IMR-90 (cell line): ENCODE data around the gene LY9. TPM values are rescaled to one million over a fixed set of nuclear protein-coding genes. Genes with fewer than 3 reads are reported as not detected.

ENCODE experiments used
- ATAC-seq: fragments of 200-7000 bp; cut with Tn5 transposase; 2 replicates; pipeline ENCODE4 v1.9.1; 2020; ENCODE audit warnings: low read depth, mild to moderate bottlenecking, moderate library complexity
- BruUV-seq: library from RNA; stranded (reverse); fragments of 400-500 nt; replicated peaks from 2 replicates; lab custom pipeline; 2021; lab: Mats Ljungman, UMichigan
- CTCF ChIA-PET: fragments of 300-600 bp; formaldehyde crosslinking; extraction: SDS; loops from one replicate; lab custom pipeline; 2021; ENCODE audit warnings: antibody characterized with exemption; lab: Yijun Ruan, JAX
- POLR2A ChIA-PET: fragments of 300-600 bp; sonication (Branson Sonifier 250); formaldehyde crosslinking; loops from one replicate; lab custom pipeline; 2022; ENCODE audit warnings: antibody characterized with exemption; ENCODE audit not compliant: unreplicated experiment; lab: Charles Lee
- DNase-seq: peaks from one replicate; pipeline ENCODE4 v3.0.0; 2013
- H2AFZ ChIP-seq: replicated peaks from 2 replicates; pipeline ENCODE3; 2013; ENCODE audit warnings: low read length, mild to moderate bottlenecking; ENCODE audit not compliant: poor library complexity
- H2AK5ac ChIP-seq: 2 replicates; pipeline ENCODE4 v1.6.1; 2013; ENCODE audit warnings: low read depth, low read length, inconsistent platforms
- H2AK9ac ChIP-seq: replicated peaks from 2 replicates; pipeline ENCODE3; 2013; ENCODE audit warnings: mild to moderate bottlenecking, low read depth, low read length, moderate library complexity; ENCODE audit not compliant: poor library complexity
- H2BK120ac ChIP-seq: 2 replicates; pipeline ENCODE4 v1.6.1; 2013; ENCODE audit warnings: low read depth, low read length, inconsistent platforms
- H2BK15ac ChIP-seq: 3 replicates; pipeline ENCODE4 v1.6.1; 2013; ENCODE audit warnings: low read depth, low read length, inconsistent platforms
- H2BK20ac ChIP-seq: 2 replicates; pipeline ENCODE4 v1.6.1; 2013; ENCODE audit warnings: low read depth, mild to moderate bottlenecking, inconsistent platforms, low read length, moderate library complexity
- H2BK5ac ChIP-seq: 2 replicates; pipeline ENCODE4 v1.6.1; 2013; ENCODE audit warnings: mild to moderate bottlenecking, low read depth, low read length, inconsistent platforms; ENCODE audit not compliant: poor library complexity, severe bottlenecking
- H3K14ac ChIP-seq: replicated peaks from 2 replicates; pipeline ENCODE4 v1.6.1; 2013; ENCODE audit warnings: low read depth, low read length, inconsistent platforms
- H3K18ac ChIP-seq: 2 replicates; pipeline ENCODE4 v1.6.1; 2013; ENCODE audit warnings: low read depth, low read length, control low read depth
- H3K23ac ChIP-seq: 2 replicates; pipeline ENCODE4 v1.6.1; 2013; ENCODE audit warnings: low read depth, low read length, inconsistent platforms
- H3K27ac ChIP-seq: 2 replicates; pipeline ENCODE4 v1.5.1; 2013; ENCODE audit warnings: mild to moderate bottlenecking, control low read depth, low read length; ENCODE audit not compliant: insufficient read depth
- H3K27me3 ChIP-seq: 2 replicates; pipeline ENCODE4 v1.6.1; 2013; ENCODE audit warnings: low read length; ENCODE audit not compliant: control insufficient read depth, insufficient read depth
- H3K36me3 ChIP-seq: 2 replicates; pipeline ENCODE4 v1.6.1; 2013; ENCODE audit warnings: low read length, mixed read lengths; ENCODE audit not compliant: control insufficient read depth, insufficient read depth
- H3K4ac ChIP-seq: 2 replicates; pipeline ENCODE4 v1.6.1; 2013; ENCODE audit warnings: low read depth, low read length, inconsistent platforms
- H3K4me1 ChIP-seq: 2 replicates; pipeline ENCODE4 v1.6.1; 2013; ENCODE audit warnings: low read length, mixed read lengths; ENCODE audit not compliant: control insufficient read depth, insufficient read depth
- H3K4me2 ChIP-seq: 2 replicates; pipeline ENCODE4 v1.6.1; 2013; ENCODE audit warnings: low read depth, mild to moderate bottlenecking, control low read depth, low read length, moderate library complexity
- H3K4me3 ChIP-seq: 2 replicates; pipeline ENCODE4 v1.5.1; 2013; ENCODE audit warnings: low read depth, mild to moderate bottlenecking, control low read depth, low read length, moderate library complexity; ENCODE audit not compliant: insufficient read depth
- H3K56ac ChIP-seq: 2 replicates; pipeline ENCODE4 v1.6.1; 2013; ENCODE audit warnings: low read length, inconsistent platforms; ENCODE audit not compliant: insufficient read depth; ENCODE audit errors: extremely low read depth
- H3K79me1 ChIP-seq, 2 experiments: 2 replicates each; pipeline ENCODE4 v1.6.1; 2013; ENCODE audit warnings: low read length in 2 of 2, inconsistent platforms in 1 of 2, low read depth in 1 of 2
- H3K9ac ChIP-seq: 2 replicates; pipeline ENCODE4 v1.6.1; 2013; ENCODE audit warnings: low read depth, low read length, control low read depth
- H3K9me1 ChIP-seq: 2 replicates; pipeline ENCODE4 v1.6.1; 2013; ENCODE audit warnings: low read length, inconsistent platforms; ENCODE audit not compliant: insufficient read depth
- H3K9me3 ChIP-seq: 2 replicates; pipeline ENCODE4 v1.6.1; 2013; ENCODE audit warnings: low read length; ENCODE audit not compliant: control insufficient read depth, insufficient read depth
- H4K20me1 ChIP-seq: 2 replicates; pipeline ENCODE4 v1.6.1; 2013; ENCODE audit warnings: low read length, inconsistent platforms; ENCODE audit not compliant: insufficient read depth
- H4K5ac ChIP-seq: 2 replicates; pipeline ENCODE4 v1.6.1; 2013; ENCODE audit warnings: mild to moderate bottlenecking, low read depth, low read length, control low read depth
- H4K8ac ChIP-seq, 2 experiments: 2 replicates each; pipeline ENCODE4 v1.6.1; 2013; ENCODE audit warnings: low read depth in 2 of 2, low read length in 2 of 2, control low read depth in 1 of 2, inconsistent platforms in 1 of 2
- H4K91ac ChIP-seq: 2 replicates; pipeline ENCODE4 v1.6.1; 2013; ENCODE audit warnings: low read depth, low read length, inconsistent platforms; ENCODE audit not compliant: insufficient read depth
- BHLHE40 ChIP-seq: fragments of 150-350 bp; IDR thresholded peaks from 2 replicates; pipeline ENCODE4 v1.6.1; 2016; ENCODE audit warnings: mild to moderate bottlenecking, low read depth, low read length
- CEBPB ChIP-seq: IDR thresholded peaks from 2 replicates; pipeline ENCODE4 v1.6.1; 2012; ENCODE audit warnings: low read depth, low read length, improper control_type of control experiment
- CHD1 ChIP-seq: IDR thresholded peaks from 2 replicates; pipeline ENCODE4 v1.6.1; 2012; ENCODE audit warnings: low read depth, low read length, improper control_type of control experiment
- CTCF ChIP-seq: conservative IDR thresholded peaks from 2 replicates; pipeline ENCODE4 v1.5.1; 2012; ENCODE audit warnings: mild to moderate bottlenecking, low read depth, low read length, improper control_type of control experiment
- MAFK ChIP-seq: IDR thresholded peaks from 2 replicates; pipeline ENCODE4 v1.6.1; 2012; ENCODE audit warnings: low read depth, low read length, improper control_type of control experiment
- MXI1 ChIP-seq: IDR thresholded peaks from 2 replicates; pipeline ENCODE4 v1.6.1; 2012; ENCODE audit warnings: low read depth, mild to moderate bottlenecking, low read length, moderate library complexity, borderline replicate concordance
- NFE2L2 ChIP-seq: fragments of 150-350 bp; IDR thresholded peaks from 2 replicates; pipeline ENCODE4 v1.6.1; 2016; ENCODE audit warnings: low read depth, mild to moderate bottlenecking, low read length
- RCOR1 ChIP-seq: IDR thresholded peaks from 2 replicates; pipeline ENCODE4 v1.6.1; 2012; ENCODE audit warnings: mild to moderate bottlenecking, low read length, improper control_type of control experiment; ENCODE audit not compliant: insufficient replicate concordance
- SMC3 ChIP-seq: fragments of 150-350 bp; IDR thresholded peaks from 2 replicates; pipeline ENCODE4 v1.6.1; 2016; ENCODE audit warnings: low read depth, mild to moderate bottlenecking, antibody characterized with exemption, low read length, moderate library complexity
- USF2 ChIP-seq: fragments of 150-350 bp; IDR thresholded peaks from 2 replicates; pipeline ENCODE4 v1.6.1; 2017; ENCODE audit warnings: mild to moderate bottlenecking, antibody characterized with exemption, low read length, low read depth
- whole genome bisulfite sequencing, 2 experiments: methylation state at CpG; one replicate each; pipeline versions ENCODE4 v1.1.5 to v1.1.7; 2013; ENCODE audit warnings: missing lambda C conversion rate in 2 of 2; ENCODE audit not compliant: insufficient read length in 1 of 2; ENCODE audit errors: extremely low coverage in 2 of 2; 5-methylcytosine and 5-hydroxymethylcytosine counted together
- dilution Hi-C: fragments of 300-500 bp; cut with HindIII; formaldehyde crosslinking; loops from one replicate; pipeline ENCODE4 v1.14.3; 2018; ENCODE audit warnings: low sequenced_read_pairs; ENCODE audit not compliant: unreplicated experiment
- in situ Hi-C: fragments of 300-500 bp; cut with MboI; formaldehyde crosslinking; loops from 3 replicates; pipeline ENCODE4 v1.14.3; 2019; ENCODE audit warnings: low sequenced_read_pairs, inconsistent platforms, mixed read lengths
- intact Hi-C: fragments of 100-400 bp; cut with micrococcal nuclease; formaldehyde crosslinking; loops from 2 replicates; pipeline ENCODE4 v1.10.0; 2022
- polyA plus RNA-seq, 3 experiments: library from polyadenylated mRNA; depleted of rRNA; stranded (reverse); fragments of >200 nt; gene quantifications; 2 replicates each; pipeline ENCODE4 v1.2.3, GENCODE V29; 2012; ENCODE audit warnings: low replicate concordance in 1 of 3
- total RNA-seq: library from RNA; depleted of rRNA; stranded (reverse); fragments of >200 nt; gene quantifications from 2 replicates; pipeline ENCODE4 v1.2.3, GENCODE V29; 2012

LY9 gene
- total and polyA plus RNA-seq, 2 of the 4 experiments (the other 2 are of a cell fraction), result not detected

GRCh38 chr1:160826546-160826945, 30.6 kb downstream of the LY9 start:
- intact Hi-C loops, result no loop called here
- ATAC-seq (no peak), DNase-seq (no peak)
- Histone ChIP-seq H2AFZ (no peak overlapping the region), H4K91ac (no peak overlapping the region), H2BK20ac (no peak overlapping the region), H2BK5ac (no peak overlapping the region), H3K27me3 (no peaks in the 10 kb centered on the region), H2AK9ac (no peak overlapping the region), H3K79me1 (no peaks in the 10 kb centered on the region), H2AK5ac (no peak overlapping the region), H4K8ac (no peak overlapping the region), H4K20me1 (no peaks in the 10 kb centered on the region), H3K9me3 (no peaks in the 10 kb centered on the region), H3K9ac (no peak overlapping the region), H3K36me3 (no peaks in the 10 kb centered on the region), H2BK120ac (no peak overlapping the region), H4K5ac (no peak overlapping the region), H3K9me1 (no peaks in the 10 kb centered on the region), H3K14ac (no peak overlapping the region), H3K4me1 (no peaks in the 10 kb centered on the region), H3K18ac (no peak overlapping the region), H3K4me2 (no peak overlapping the region), H3K4me3 (no peak overlapping the region), H3K56ac (no peak overlapping the region), H3K23ac (no peak overlapping the region), H3K4ac (no peak overlapping the region), H3K27ac (no peak overlapping the region), H2BK15ac (no peak overlapping the region)
- dilution Hi-C loops, result no loop called here
- ChIA-PET CTCF (no interaction called here), POLR2A (no interaction called here)
- no peak for TF ChIP-seq BHLHE40
- TF ChIP-seq CHD1, result no peak
- no peak for TF ChIP-seq NFE2L2
- no peak for TF ChIP-seq CTCF
- TF ChIP-seq MAFK, result no peak
- no peak for TF ChIP-seq SMC3
- TF ChIP-seq MXI1, result no peak
- TF ChIP-seq CEBPB, result no peak
- no peak for TF ChIP-seq USF2
- no peak for TF ChIP-seq RCOR1
- in situ Hi-C loops, result no loop called here
- BruUV-seq, result no TSS peak
- 57% methylated on average over 1 of the region's 1 CpG; no CpG with 5 or more reads in 1 of the 2 experiments for WGBS, 2 experiments
